Chondrocyte (in vitro differentiated cells): Measurements from ENCODE around the gene VAMP4. TPM values are rescaled to one million over a fixed set of nuclear protein-coding genes. Genes with fewer than 3 reads are reported as not detected.
"Not testable (repeated sequence)": the region's sequence is repeated elsewhere in the genome, so short reads cannot be mapped to it uniquely, and the experiment has no call there.

Source experiments
- DNase-seq: peaks from one replicate; pipeline ENCODE4 v3.0.0; 2021; ENCODE audit warnings: mixed read lengths, low spot score
- H3K27ac Mint-ChIP-seq: one replicate; pipeline ENCODE4 v1.8.0; 2021; ENCODE audit warnings: mild to moderate bottlenecking, moderate library complexity, mixed read lengths; ENCODE audit not compliant: unreplicated experiment
- H3K27me3 Mint-ChIP-seq: 2 replicates; pipeline ENCODE4 v1.8.0; 2021; ENCODE audit warnings: low read depth, mixed read lengths
- H3K36me3 Mint-ChIP-seq: 2 replicates; pipeline ENCODE4 v1.8.0; 2021; ENCODE audit warnings: low read depth, mixed read lengths
- H3K4me1 Mint-ChIP-seq: 2 replicates; pipeline ENCODE4 v1.8.0; 2021; ENCODE audit warnings: low read depth, mild to moderate bottlenecking, mixed read lengths
- H3K4me3 Mint-ChIP-seq: one replicate; pipeline ENCODE4 v1.8.0; 2021; ENCODE audit warnings: mild to moderate bottlenecking, moderate library complexity, mixed read lengths; ENCODE audit not compliant: unreplicated experiment
- H3K9me3 Mint-ChIP-seq: 2 replicates; pipeline ENCODE4 v1.8.0; 2021; ENCODE audit warnings: low read depth, mixed read lengths
- total RNA-seq: library from RNA; stranded (reverse); gene quantifications from 3 replicates; pipeline ENCODE4 v1.2.1, GENCODE V29; 2021
- TF ChIP-seq, protein P1 (sequence below): fragments of 200-600 bp; sonication (generic); IDR thresholded peaks from 2 replicates; pipeline ENCODE4 v1.5.0; 2021; ENCODE audit warnings: antibody characterized with exemption, mild to moderate bottlenecking, moderate library complexity

Gene VAMP4
- total RNA-seq, 1 donor from 2014 or later = 14.8 TPM

DNA sequence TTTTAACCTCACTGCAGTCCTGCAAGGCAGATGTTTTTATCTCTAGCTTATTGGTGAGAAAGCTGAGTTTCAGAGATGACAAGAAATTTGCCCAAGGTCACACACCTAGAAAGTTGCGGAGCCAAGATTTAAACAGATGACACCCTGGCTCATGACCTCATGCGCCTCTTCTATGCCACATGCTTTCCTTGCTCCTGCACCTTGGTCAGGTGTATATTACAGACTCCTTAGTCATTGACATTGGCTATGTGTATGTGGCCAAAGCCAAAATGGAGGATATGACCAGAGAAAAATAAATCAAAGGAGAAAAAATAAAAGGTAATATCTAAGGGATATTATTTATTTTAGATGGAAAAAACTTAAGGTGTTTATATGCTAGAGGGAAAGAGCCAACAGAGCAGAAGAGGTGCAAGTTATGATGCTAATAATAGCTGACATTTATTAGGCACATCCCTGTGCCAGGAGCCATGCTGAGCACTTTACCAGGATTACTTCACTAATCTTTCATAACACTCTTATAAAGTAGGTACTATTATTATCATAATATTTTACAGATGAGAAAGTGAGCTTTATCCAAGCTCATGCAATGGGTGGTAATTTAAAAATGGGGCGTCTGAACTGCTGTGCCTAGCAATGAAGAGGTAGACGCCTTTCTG, 75.6 kb downstream of the VAMP4 start:
- no peak overlapping the region for H3K4me3 Mint-ChIP-seq
- DNase-seq = no peak
- no peak overlapping the region for H3K27ac Mint-ChIP-seq
- H3K27me3 Mint-ChIP-seq = peaks cover 6% of the 10 kb centered on the region
- no peaks in the 10 kb centered on the region for H3K9me3 Mint-ChIP-seq
- H3K4me1 Mint-ChIP-seq = no peaks in the 10 kb centered on the region
- TF ChIP-seq, protein P1, sequence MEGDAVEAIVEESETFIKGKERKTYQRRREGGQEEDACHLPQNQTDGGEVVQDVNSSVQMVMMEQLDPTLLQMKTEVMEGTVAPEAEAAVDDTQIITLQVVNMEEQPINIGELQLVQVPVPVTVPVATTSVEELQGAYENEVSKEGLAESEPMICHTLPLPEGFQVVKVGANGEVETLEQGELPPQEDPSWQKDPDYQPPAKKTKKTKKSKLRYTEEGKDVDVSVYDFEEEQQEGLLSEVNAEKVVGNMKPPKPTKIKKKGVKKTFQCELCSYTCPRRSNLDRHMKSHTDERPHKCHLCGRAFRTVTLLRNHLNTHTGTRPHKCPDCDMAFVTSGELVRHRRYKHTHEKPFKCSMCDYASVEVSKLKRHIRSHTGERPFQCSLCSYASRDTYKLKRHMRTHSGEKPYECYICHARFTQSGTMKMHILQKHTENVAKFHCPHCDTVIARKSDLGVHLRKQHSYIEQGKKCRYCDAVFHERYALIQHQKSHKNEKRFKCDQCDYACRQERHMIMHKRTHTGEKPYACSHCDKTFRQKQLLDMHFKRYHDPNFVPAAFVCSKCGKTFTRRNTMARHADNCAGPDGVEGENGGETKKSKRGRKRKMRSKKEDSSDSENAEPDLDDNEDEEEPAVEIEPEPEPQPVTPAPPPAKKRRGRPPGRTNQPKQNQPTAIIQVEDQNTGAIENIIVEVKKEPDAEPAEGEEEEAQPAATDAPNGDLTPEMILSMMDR = no peak
- H3K36me3 Mint-ChIP-seq = no peaks in the 10 kb centered on the region

DNA sequence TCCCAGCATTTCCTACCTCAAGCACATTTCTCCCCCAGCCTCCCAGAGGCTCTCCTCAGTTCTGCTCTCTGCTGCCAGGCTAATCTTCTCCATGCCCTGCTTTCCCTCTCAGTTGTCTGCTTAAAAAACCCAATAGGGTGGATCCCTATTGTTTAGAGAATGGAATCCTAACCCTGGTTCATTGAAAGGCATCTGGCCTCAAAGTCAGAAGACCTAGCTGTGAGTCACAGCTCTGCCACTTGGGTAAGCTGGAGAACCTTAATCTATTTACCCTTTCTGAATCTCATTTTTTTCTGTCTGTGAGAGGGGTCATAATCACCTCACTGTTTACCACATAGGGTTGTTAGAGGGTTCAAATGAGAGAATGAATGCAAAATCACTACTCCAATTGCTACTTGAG, 76.9 kb downstream of the VAMP4 start:
- TF ChIP-seq, protein P1 = no peak
- no peaks in the 10 kb centered on the region for H3K9me3 Mint-ChIP-seq
- H3K27ac Mint-ChIP-seq = no peak overlapping the region
- no peak overlapping the region for H3K4me3 Mint-ChIP-seq
- peaks cover 6% of the 10 kb centered on the region for H3K27me3 Mint-ChIP-seq
- H3K36me3 Mint-ChIP-seq = no peaks in the 10 kb centered on the region
- H3K4me1 Mint-ChIP-seq = no peaks in the 10 kb centered on the region
- no peak for DNase-seq

DNA sequence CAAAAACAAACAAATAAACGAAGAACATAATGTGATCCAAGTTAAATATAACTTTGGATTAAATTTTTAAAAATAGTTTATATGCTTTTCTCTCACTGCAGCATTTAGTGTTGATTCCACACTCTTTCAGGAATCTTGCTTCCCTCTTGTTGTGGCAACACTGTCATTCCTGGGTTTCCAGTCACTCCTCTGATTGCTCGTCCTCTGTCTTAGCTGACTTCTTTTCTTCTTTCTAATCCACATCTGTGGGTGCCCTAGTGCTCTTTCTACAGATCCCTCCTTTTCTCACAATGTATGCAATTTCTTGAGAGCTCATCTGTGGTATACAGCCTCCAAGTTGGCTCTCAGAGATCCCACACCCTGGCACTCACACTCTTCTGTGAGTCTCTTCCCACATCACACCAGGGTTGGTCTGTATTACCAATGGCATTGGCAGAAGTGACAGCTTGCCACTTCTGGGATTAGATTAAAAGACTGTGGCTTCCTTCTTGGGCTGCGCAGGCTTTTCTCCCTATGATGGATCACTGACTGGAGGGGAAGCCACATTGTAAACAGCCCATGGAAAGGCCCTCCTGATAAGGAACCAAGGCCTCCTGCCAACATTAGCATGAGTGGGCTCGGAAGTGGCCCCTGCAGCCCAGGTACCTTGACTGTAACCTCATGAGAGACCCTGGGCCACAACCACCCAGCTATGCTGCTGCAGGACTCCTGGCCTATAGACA, 77.8 kb downstream of the VAMP4 start:
- no peaks in the 10 kb centered on the region for H3K36me3 Mint-ChIP-seq
- no peak overlapping the region for H3K27ac Mint-ChIP-seq
- peaks cover 6% of the 10 kb centered on the region for H3K27me3 Mint-ChIP-seq
- no peak overlapping the region for H3K4me3 Mint-ChIP-seq
- no peaks in the 10 kb centered on the region for H3K9me3 Mint-ChIP-seq
- TF ChIP-seq, protein P1 = no peak
- DNase-seq = no peak
- H3K4me1 Mint-ChIP-seq = no peaks in the 10 kb centered on the region

DNA sequence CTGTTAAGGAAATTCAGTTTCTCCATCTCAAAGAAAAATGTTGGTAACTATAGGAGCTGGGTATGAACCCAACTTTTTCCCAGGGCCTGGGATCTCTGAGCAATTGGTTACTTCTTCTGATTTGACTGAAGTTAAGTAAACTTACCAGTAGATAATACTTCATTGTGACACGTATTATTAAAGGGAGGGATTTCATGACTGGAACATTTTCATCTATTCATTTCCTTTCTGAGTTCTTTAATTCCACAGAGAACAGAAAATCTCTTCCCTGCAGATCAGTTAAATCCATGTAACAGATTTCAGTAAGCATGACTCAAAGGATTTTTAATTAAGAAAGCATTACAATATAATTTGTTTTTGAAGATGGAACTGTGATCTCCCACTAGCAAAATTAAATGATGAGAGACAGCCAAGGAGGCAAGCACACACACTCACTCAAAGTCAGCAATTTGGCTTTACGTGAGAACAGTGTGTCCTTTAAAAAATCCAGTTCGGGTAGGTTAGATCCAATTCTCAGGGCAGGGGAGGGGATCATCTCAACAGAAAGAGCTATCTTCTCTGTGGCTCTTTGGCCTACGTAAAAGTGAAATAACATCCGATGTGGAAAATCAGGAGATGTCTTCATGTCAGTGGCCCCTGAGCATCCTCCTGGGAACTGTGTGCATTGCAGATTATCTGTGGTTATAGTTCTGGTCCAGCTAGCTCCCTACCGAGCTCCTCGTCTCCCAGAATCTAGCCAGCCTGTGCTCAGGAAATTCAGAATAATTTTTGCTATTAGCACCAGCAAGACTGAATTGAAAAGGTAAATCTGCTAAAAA, 78.6 kb downstream of the VAMP4 start:
- TF ChIP-seq, protein P1 = no peak
- H3K9me3 Mint-ChIP-seq = no peaks in the 10 kb centered on the region
- no peak overlapping the region for H3K27ac Mint-ChIP-seq
- H3K4me1 Mint-ChIP-seq = no peaks in the 10 kb centered on the region
- peaks cover 6% of the 10 kb centered on the region for H3K27me3 Mint-ChIP-seq
- H3K4me3 Mint-ChIP-seq = no peak overlapping the region
- DNase-seq = no peak
- H3K36me3 Mint-ChIP-seq = no peaks in the 10 kb centered on the region

DNA sequence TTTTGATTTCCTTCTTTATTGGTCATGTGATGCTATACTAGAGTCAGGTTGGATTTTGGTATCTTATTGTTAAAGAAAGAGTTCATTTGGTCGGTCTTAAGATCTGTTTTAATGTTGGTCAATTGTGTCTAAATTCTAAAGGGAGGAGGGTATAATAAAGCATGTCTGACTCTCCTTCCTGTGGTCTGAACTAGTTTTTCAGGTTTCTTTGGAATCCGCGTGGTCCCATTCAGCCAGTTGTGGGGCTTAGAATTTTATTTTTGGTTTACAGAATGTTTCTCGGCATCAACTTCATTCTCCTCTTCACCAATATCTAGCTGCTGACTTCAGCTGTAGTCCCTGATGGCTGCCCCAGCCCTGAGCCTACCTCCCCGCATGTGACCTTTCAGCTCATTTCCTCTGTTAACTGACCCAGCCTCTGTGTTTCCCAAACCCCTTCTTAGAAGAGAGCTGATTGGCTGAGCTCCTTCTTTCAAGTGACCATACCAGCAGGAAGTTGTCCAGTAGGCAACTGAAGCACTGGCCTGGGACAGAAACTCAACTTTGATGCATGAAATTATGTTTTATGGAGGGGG, 80.7 kb downstream of the VAMP4 start:
- H3K4me3 Mint-ChIP-seq = no peak overlapping the region
- H3K36me3 Mint-ChIP-seq = no peaks in the 10 kb centered on the region
- H3K27me3 Mint-ChIP-seq = peaks cover 5% of the 10 kb centered on the region
- TF ChIP-seq, protein P1 = no peak
- no peak overlapping the region for H3K27ac Mint-ChIP-seq
- no peak for DNase-seq
- no peaks in the 10 kb centered on the region for H3K9me3 Mint-ChIP-seq
- no peaks in the 10 kb centered on the region for H3K4me1 Mint-ChIP-seq

DNA sequence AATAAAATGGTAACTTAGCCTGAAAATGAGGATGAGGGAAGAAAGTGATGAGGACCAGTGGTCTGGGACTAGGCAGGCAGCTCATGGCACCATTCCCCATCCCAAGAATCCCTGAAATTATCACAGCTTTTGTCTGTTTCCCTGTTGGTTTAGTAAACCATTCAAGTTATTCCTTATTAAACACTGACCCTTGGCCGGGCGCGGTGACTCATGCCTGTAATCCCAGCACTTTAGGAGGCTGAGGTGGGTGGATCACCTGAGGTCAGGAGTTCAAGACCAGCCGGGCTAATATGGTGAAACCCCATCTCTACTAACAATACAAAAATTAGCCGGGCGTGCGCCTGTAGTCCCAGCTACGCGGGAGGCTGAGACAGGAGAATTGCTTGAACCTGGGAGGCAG, 85.7 kb downstream of the VAMP4 start:
- not testable (repeated sequence) for H3K36me3 Mint-ChIP-seq

More for the DNA sequence above, 85.7 kb downstream of the VAMP4 start:
- not testable (repeated sequence) for H3K27ac Mint-ChIP-seq, H3K4me3 Mint-ChIP-seq, DNase-seq, H3K9me3 Mint-ChIP-seq, H3K27me3 Mint-ChIP-seq
- peaks cover 20% of the 10 kb centered on the region for H3K4me1 Mint-ChIP-seq
